D341Med (cell line): Measurements from ENCODE around the gene GATC.

ENCODE experiments used
- DNase-seq: peaks from one replicate; pipeline ENCODE4 v3.0.0; 2012; ENCODE audit warnings: low spot score

Gene GATC

GRCh38 chr12:120497524-120498150, 51.4 kb downstream of the GATC start:
- no peak for DNase-seq

GRCh38 chr12:120498870-120499515, 52.7 kb downstream of the GATC start:
- no peak for DNase-seq

GRCh38 chr12:120500581-120500980, 54.3 kb downstream of the GATC start:
- DNase-seq = no peak

- DNase-seq = no peak
Observed at GRCh38 chr12:120504587-120504986, 58.3 kb downstream of the GATC start.

- DNase-seq = no peak
Observed at GRCh38 chr12:120508537-120508936, 62.3 kb downstream of the GATC start.
